HuH-7 (cell line): Measurements from ENCODE around the gene GRHPR.
A peak's percentile ranks its signal among the peaks of the same experiment; 100 is the strongest.

Experiments used
- DNase-seq: peaks from one replicate; pipeline ENCODE4 v3.0.0; 2011; ENCODE audit warnings: low spot score

The GRHPR gene

GRCh38 chr9:37398464-37399025, 24.0 kb upstream of the GRHPR start:
- no peak for DNase-seq

- no peak for DNase-seq
Measured at GRCh38 chr9:37399336-37399735, 23.2 kb upstream of the GRHPR start.

GRCh38 chr9:37404590-37404989, 17.9 kb upstream of the GRHPR start:
- DNase-seq = no peak

- DNase-seq = no peak
Measured at GRCh38 chr9:37405350-37405749, 17.1 kb upstream of the GRHPR start.

GRCh38 chr9:37405764-37406380, 16.6 kb upstream of the GRHPR start:
- DNase-seq = no peak

- DNase-seq = no peak
Measured at GRCh38 chr9:37406603-37407401, 15.7 kb upstream of the GRHPR start.

- no peak for DNase-seq
Measured at GRCh38 chr9:37407468-37407867, 15.0 kb upstream of the GRHPR start.

- no peak for DNase-seq
Measured at GRCh38 chr9:37408933-37409710, 13.4 kb upstream of the GRHPR start.

GRCh38 chr9:37410354-37410861, 12.1 kb upstream of the GRHPR start:
- no peak for DNase-seq

- DNase-seq = peak; percentile 72
Measured at GRCh38 chr9:37410969-37411785, 11.3 kb upstream of the GRHPR start.

GRCh38 chr9:37412431-37413151, 9.9 kb upstream of the GRHPR start:
- DNase-seq = no peak

GRCh38 chr9:37413311-37413710, 9.2 kb upstream of the GRHPR start:
- no peak for DNase-seq

- no peak for DNase-seq
Measured at GRCh38 chr9:37414503-37414943, 8.0 kb upstream of the GRHPR start.

GRCh38 chr9:37415011-37415719, 7.3 kb upstream of the GRHPR start:
- DNase-seq = peak; percentile 95

GRCh38 chr9:37417252-37417803, 5.2 kb upstream of the GRHPR start:
- no peak for DNase-seq

- no peak for DNase-seq
Measured at GRCh38 chr9:37417857-37418618, 4.5 kb upstream of the GRHPR start.

- DNase-seq = no peak
Measured at GRCh38 chr9:37419204-37419603, 3.3 kb upstream of the GRHPR start.

- no peak for DNase-seq
Measured at GRCh38 chr9:37420271-37421215, 2.0 kb upstream of the GRHPR start.
